Liver (tissue), 9 donors: ENCODE data around the gene KCTD6. TPM values are rescaled to one million over a fixed set of nuclear protein-coding genes. Genes with fewer than 3 reads are reported as not detected.

ENCODE experiments used
- DNase-seq: peaks from one replicate; pipeline ENCODE4 v3.0.0-alpha.2; 2017; ENCODE audit warnings: low spot score
- H3K27ac ChIP-seq, 2 donors: one replicate each; pipeline ENCODE4 v1.7.0; 2013; ENCODE audit warnings: inconsistent platforms in 2 of 2, low read length in 2 of 2, control low read depth in 1 of 2, low read depth in 1 of 2, mild to moderate bottlenecking in 1 of 2
- H3K27me3 ChIP-seq, 4 donors: one replicate each; pipeline versions ENCODE4 v1.6.1 to v1.7.0; 2013; ENCODE audit warnings: low read length in 3 of 4, inconsistent platforms in 1 of 4, mild to moderate bottlenecking in 1 of 4, moderate library complexity in 1 of 4; ENCODE audit not compliant: control insufficient read depth in 4 of 4, insufficient read depth in 4 of 4
- H3K36me3 ChIP-seq, 4 donors: one replicate each; pipeline versions ENCODE4 v1.6.1 to v1.7.0; 2013; ENCODE audit warnings: low read length in 3 of 4, mild to moderate bottlenecking in 3 of 4, low read depth in 1 of 4, moderate library complexity in 1 of 4; ENCODE audit not compliant: control insufficient read depth in 4 of 4, insufficient read depth in 3 of 4
- H3K4me1 ChIP-seq, 4 donors: one replicate each; pipeline versions ENCODE4 v1.6.1 to v1.7.0; 2013; ENCODE audit warnings: low read length in 3 of 4, mild to moderate bottlenecking in 3 of 4, moderate library complexity in 1 of 4; ENCODE audit not compliant: control insufficient read depth in 4 of 4, insufficient read depth in 4 of 4
- H3K4me3 ChIP-seq, 3 donors: one replicate each; pipeline versions ENCODE4 v1.6.1 to v1.7.0; 2013; ENCODE audit warnings: low read length in 3 of 3, control low read depth in 1 of 3, low read depth in 1 of 3, mild to moderate bottlenecking in 1 of 3
- H3K9ac ChIP-seq, 2 donors: one replicate each; pipeline ENCODE4 v1.7.0; 2013; ENCODE audit warnings: low read length in 2 of 2, mild to moderate bottlenecking in 2 of 2, moderate library complexity in 2 of 2, control low read depth in 1 of 2, low read depth in 1 of 2
- H3K9me3 ChIP-seq, 4 donors: one replicate each; pipeline versions ENCODE4 v1.6.1 to v1.7.0; 2013; ENCODE audit warnings: low read length in 3 of 4; ENCODE audit not compliant: control insufficient read depth in 4 of 4
- ATF3 ChIP-seq: IDR thresholded peaks from 2 replicates; pipeline ENCODE4 v1.6.1; 2016; ENCODE audit warnings: antibody characterized with exemption
- EGR1 ChIP-seq, 2 donors: IDR thresholded peaks; 2 replicates each; pipeline ENCODE4 v1.6.1; 2016 to 2018; ENCODE audit warnings: antibody characterized with exemption in 2 of 2, low read depth in 2 of 2
- FOXA1 ChIP-seq: IDR thresholded peaks from 2 replicates; pipeline ENCODE4 v1.6.1; 2016; ENCODE audit warnings: antibody characterized with exemption
- GABPA ChIP-seq, 2 donors: IDR thresholded peaks in 1 of 2; conservative IDR thresholded peaks in 1 of 2; 2 replicates each; pipeline ENCODE4 v1.6.1; 2016; ENCODE audit warnings: antibody characterized with exemption in 2 of 2, mild to moderate bottlenecking in 1 of 2, moderate library complexity in 1 of 2
- HNF4A ChIP-seq, 2 donors: conservative IDR thresholded peaks; 2 replicates each; pipeline ENCODE4 v1.6.1; 2016; ENCODE audit warnings: antibody characterized with exemption in 2 of 2, mild to moderate bottlenecking in 2 of 2
- HNF4G ChIP-seq: IDR thresholded peaks from 2 replicates; pipeline ENCODE4 v1.6.1; 2016; ENCODE audit warnings: antibody characterized with exemption
- JUND ChIP-seq, 2 donors: IDR thresholded peaks; 2 replicates each; pipeline ENCODE4 v1.6.1; 2016; ENCODE audit warnings: antibody characterized with exemption in 2 of 2
- NR2F2 ChIP-seq: IDR thresholded peaks from 2 replicates; pipeline ENCODE4 v1.6.1; 2016; ENCODE audit warnings: antibody characterized with exemption
- RAD21 ChIP-seq, 2 donors: IDR thresholded peaks; 2 replicates each; pipeline ENCODE4 v1.6.1; 2016; ENCODE audit warnings: antibody characterized with exemption in 2 of 2, mild to moderate bottlenecking in 2 of 2
- REST ChIP-seq: IDR thresholded peaks from 2 replicates; pipeline ENCODE4 v1.6.1; 2016; ENCODE audit warnings: antibody characterized with exemption, mild to moderate bottlenecking
- RXRA ChIP-seq, 2 donors: IDR thresholded peaks; 2 replicates each; pipeline ENCODE4 v1.6.1; 2017 to 2018; ENCODE audit warnings: antibody characterized with exemption in 2 of 2, mild to moderate bottlenecking in 1 of 2
- SP1 ChIP-seq: IDR thresholded peaks from 2 replicates; pipeline ENCODE4 v1.6.1; 2018; ENCODE audit warnings: antibody characterized with exemption, mild to moderate bottlenecking
- TAF1 ChIP-seq: conservative IDR thresholded peaks from 2 replicates; pipeline ENCODE4 v1.6.1; 2016; ENCODE audit warnings: antibody characterized with exemption, mild to moderate bottlenecking
- YY1 ChIP-seq: IDR thresholded peaks from 2 replicates; pipeline ENCODE4 v1.6.1; 2016; ENCODE audit warnings: antibody characterized with exemption, mild to moderate bottlenecking
- whole genome bisulfite sequencing: extraction: QIAGEN DNeasy Blood & Tissue Kit; methylation state at CpG from one replicate; pipeline ENCODE4 v1.1.7; 2013; 5-methylcytosine and 5-hydroxymethylcytosine counted together
- polyA plus RNA-seq, 2 donors: library from polyadenylated mRNA; stranded (reverse) in 1 of 2; unstranded in 1 of 2; fragments of 200-250 nt in 1 of 2; fragments of >200 nt in 1 of 2; fragmentation: Nextera tagmentation in 1 of 2; extraction: Ambion mirVana in 1 of 2; gene quantifications; one replicate each; pipeline versions ENCODE4 v1.2.1 to v1.2.3, GENCODE V29; 2013 to 2015
- total RNA-seq, 2 donors: library from RNA; depleted of rRNA; stranded (reverse); fragments of >200 nt; gene quantifications; one replicate each; pipeline ENCODE4 v1.2.3, GENCODE V29; 2014
- TF ChIP-seq, protein P1 (sequence below): IDR thresholded peaks from 2 replicates; pipeline ENCODE4 v1.6.1; 2016; ENCODE audit warnings: antibody characterized with exemption
- TF ChIP-seq, protein P2 (sequence below): IDR thresholded peaks from 2 replicates; pipeline ENCODE4 v1.6.1; 2016; ENCODE audit warnings: antibody characterized with exemption
- donor health status: healthy.
- donor health status: healthy.
- donor health status: healthy.
- donor health status: healthy.
- donor health status: healthy.

KCTD6 gene
- total and polyA plus RNA-seq, 4 donors, result 6.5 to 13.8 (median 10.4) TPM

DNA sequence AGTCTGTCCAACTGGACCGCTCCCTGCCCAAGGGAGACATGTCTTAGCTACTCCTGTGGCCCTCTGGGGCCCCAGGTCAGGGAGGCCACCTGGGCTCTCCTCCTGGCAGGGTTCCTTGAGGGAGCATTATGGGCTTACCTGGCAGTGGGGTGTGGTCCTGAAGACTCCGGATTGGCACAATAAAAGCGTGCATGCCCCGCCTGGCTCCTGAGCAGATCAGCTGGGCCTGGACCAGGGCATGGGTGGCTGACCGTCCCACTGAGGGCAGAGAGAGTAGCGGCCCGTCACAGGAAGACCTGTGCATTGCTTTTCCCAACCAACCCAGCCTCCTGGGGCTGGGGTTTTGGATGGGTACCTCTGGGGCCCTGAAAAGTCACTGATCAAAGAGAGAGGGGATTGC, 39.7 kb downstream of the KCTD6 start:
- no peaks in the 10 kb centered on the region for H3K27me3 ChIP-seq
- peak overlapping the region; percentile 24 to 45 for H3K27ac ChIP-seq
- no peak overlapping the region for H3K9ac ChIP-seq
- H3K9me3 ChIP-seq, result no peaks in the 10 kb centered on the region
- 80% methylated on average over 7 of the region's 7 CpGs for WGBS
- peaks cover 4 to 99% (median 91%) of the 10 kb centered on the region in 4 donors for H3K4me1 ChIP-seq
- peaks cover 14 to 21% (median 18%) of the 10 kb centered on the region in 4 donors for H3K36me3 ChIP-seq
- H3K4me3 ChIP-seq, result no peak overlapping the region
- DNase-seq, result no peak
- no peak for TF ChIP-seq YY1
- no peak for TF ChIP-seq JUND (IDR thresholded peaks at IDR 0.05)
- TF ChIP-seq REST, result no peak
- no peak for TF ChIP-seq HNF4A (conservative IDR thresholded peaks at IDR 0.05)
- no peak for TF ChIP-seq EGR1 (IDR thresholded peaks at IDR 0.05; ENCODE audit: low read depth in 2 of 2)
- TF ChIP-seq RXRA (IDR thresholded peaks at IDR 0.05), result no peak
- TF ChIP-seq RAD21 (IDR thresholded peaks at IDR 0.05), result no peak
- TF ChIP-seq FOXA1, result no peak
- no peak for TF ChIP-seq GABPA (IDR thresholded peaks at IDR 0.05 in 1 of 2, conservative IDR thresholded peaks at IDR 0.05 in 1 of 2)
- TF ChIP-seq, protein P1, sequence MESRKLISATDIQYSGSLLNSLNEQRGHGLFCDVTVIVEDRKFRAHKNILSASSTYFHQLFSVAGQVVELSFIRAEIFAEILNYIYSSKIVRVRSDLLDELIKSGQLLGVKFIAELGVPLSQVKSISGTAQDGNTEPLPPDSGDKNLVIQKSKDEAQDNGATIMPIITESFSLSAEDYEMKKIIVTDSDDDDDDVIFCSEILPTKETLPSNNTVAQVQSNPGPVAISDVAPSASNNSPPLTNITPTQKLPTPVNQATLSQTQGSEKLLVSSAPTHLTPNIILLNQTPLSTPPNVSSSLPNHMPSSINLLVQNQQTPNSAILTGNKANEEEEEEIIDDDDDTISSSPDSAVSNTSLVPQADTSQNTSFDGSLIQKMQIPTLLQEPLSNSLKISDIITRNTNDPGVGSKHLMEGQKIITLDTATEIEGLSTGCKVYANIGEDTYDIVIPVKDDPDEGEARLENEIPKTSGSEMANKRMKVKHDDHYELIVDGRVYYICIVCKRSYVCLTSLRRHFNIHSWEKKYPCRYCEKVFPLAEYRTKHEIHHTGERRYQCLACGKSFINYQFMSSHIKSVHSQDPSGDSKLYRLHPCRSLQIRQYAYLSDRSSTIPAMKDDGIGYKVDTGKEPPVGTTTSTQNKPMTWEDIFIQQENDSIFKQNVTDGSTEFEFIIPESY, result no peak
- TF ChIP-seq ATF3, result no peak
- TF ChIP-seq HNF4G, result no peak
- no peak for TF ChIP-seq TAF1
- no peak for TF ChIP-seq NR2F2
- TF ChIP-seq, protein P2, sequence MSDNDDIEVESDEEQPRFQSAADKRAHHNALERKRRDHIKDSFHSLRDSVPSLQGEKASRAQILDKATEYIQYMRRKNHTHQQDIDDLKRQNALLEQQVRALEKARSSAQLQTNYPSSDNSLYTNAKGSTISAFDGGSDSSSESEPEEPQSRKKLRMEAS, result no peak

- Histone ChIP-seq H3K27ac (peak overlapping the region; percentile 24 to 48), H3K36me3 (peaks cover 14 to 21% (median 17%) of the 10 kb centered on the region in 4 donors), H3K27me3 (no peaks in the 10 kb centered on the region), H3K9ac (no peak overlapping the region), H3K4me1 (peaks cover 4 to 99% (median 89%) of the 10 kb centered on the region in 4 donors), H3K9me3 (no peaks in the 10 kb centered on the region), H3K4me3 (no peak overlapping the region)
- whole genome bisulfite sequencing, result 81% methylated on average over 2 of the region's 2 CpGs
- TF ChIP-seq, protein P2, result no peak
- no peak for TF ChIP-seq SP1
- no peak for TF ChIP-seq RAD21 (IDR thresholded peaks at IDR 0.05)
- peak in 1 of 2 donors; percentile 49 for TF ChIP-seq RXRA (IDR thresholded peaks at IDR 0.05)
- TF ChIP-seq, protein P1, result no peak
- no peak for DNase-seq
These were observed 40.1 kb downstream of the KCTD6 start for GRCh38 chr3:58531956-58532355.
